Fibroblast of skin of right biceps (primary cell): ENCODE results near the gene PPP2R3B.
"Not testable (repeated sequence)": the region's sequence is repeated elsewhere in the genome, so short reads cannot be mapped to it uniquely, and the experiment has no call there.

Experiments used
- DNase-seq: peaks from one replicate; pipeline ENCODE4 v3.0.0-alpha.2; 2013

PPP2R3B gene

GRCh38 chrX:351736-352135, 35.0 kb downstream of the PPP2R3B start:
- DNase-seq, result no peak

- not testable (repeated sequence) for DNase-seq
These were observed 35.4 kb downstream of the PPP2R3B start for GRCh38 chrX:351324-351641.

DNA sequence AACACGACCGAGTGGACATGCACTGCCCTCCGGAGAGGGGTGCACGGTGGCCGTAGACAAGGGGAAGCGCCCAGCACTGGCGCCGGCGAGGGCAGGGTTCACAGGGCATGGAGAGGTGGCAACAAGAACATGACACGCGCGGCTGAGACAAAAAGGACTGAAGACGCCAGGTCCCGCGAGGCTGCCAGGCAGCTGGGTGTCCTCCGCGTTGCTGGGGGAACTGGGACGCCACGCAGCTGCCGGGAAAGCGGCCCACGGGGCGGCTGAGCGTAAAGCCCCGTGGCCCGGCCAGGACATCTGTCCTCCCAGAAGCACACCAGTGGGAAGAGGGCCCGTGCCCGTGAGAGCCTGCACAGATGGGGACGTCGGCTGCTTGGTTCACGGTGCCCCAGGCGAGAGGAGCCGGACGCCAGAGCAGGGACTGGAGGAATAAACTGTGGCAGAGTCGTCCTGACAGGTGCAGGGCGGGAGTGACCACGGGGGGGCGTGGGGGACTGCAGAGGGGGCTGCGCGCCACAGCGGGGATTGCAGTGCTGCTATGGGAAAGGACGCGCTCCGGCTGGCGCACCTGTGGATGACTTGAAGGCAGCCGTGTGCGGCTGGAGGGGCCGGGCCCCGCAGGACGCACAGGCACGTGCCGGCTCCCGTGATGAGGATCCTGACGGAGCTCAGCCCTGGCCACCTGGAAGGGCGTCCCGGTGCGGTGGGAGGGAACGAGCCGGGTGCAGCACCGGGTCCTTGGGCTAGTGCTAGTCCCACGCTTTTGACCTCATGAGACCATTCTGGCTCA, 36.0 kb downstream of the PPP2R3B start:
- no peak for DNase-seq

GRCh38 chrX:350148-350533, 36.6 kb downstream of the PPP2R3B start:
- no peak for DNase-seq

DNA sequence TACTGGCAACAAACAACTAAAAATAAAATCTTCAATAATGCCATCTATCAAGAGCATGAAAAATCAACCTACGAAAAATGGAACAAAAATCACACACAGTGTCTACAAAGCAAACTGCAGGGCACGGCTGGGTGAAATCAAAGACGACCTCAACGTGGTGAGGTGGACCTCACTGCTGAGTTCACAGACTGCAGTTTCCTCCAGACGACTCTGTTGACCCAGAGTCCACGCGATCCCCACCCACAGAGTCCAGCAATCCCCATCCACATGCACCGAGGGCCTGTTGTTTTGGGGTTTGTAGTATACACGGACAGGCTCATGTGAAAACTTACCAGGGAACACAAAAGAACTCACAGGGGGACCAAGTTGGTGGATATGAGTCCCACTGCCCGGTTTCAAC, 37.0 kb downstream of the PPP2R3B start:
- no peak for DNase-seq

DNA sequence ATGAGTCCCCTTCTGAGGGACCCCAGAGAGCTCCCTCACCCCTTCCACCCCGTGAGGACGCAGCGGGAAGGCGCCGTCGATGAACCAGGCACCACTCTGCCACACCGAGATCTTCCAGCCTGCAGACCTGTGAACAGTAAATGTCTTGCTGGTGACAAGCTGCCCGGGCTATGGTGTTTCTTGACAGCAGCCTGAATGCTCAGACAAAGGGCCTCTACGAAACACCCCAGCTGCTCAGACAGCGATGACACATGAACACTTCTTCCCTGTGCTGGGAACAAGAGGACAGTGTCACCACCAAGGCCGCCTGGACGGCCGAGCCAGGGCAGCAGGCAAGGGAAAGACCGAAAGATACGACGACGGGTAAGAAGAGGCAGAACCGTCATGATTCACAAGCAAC, 37.5 kb downstream of the PPP2R3B start:
- no peak for DNase-seq

- no peak for DNase-seq
These were observed 38.1 kb downstream of the PPP2R3B start for GRCh38 chrX:348461-349117.

GRCh38 chrX:347351-348117, 39.2 kb downstream of the PPP2R3B start:
- DNase-seq, result no peak

- DNase-seq, result no peak
These were observed 40.5 kb downstream of the PPP2R3B start for GRCh38 chrX:346034-346813.

- no peak for DNase-seq
These were observed 41.4 kb downstream of the PPP2R3B start for GRCh38 chrX:345020-345925.

DNA sequence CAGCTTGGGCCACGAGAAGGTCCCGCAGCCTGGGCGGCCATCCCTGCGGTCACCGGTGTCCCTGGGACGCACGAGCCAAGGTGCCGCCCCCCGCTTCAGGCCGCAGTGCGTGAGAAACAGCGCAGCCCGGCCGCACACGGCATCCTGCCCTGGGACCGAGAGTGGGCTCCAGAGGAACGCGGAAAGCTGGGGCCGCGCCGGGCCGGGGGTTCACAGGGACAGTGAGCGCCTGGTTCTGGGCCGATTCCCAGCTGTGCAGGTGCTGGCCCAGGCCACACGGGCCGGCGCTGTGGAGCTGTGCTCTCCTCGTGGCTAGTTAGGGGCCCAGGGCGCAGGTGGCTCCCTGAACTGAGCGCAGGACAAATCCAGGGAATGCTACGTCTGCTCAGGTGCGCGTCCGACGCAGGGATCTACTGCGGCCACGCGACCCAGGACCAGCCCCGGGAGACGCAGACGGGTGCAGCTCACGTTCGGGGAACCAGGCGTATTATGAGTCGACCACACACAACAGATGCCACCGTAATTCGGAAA, 42.3 kb downstream of the PPP2R3B start:
- no peak for DNase-seq

DNA sequence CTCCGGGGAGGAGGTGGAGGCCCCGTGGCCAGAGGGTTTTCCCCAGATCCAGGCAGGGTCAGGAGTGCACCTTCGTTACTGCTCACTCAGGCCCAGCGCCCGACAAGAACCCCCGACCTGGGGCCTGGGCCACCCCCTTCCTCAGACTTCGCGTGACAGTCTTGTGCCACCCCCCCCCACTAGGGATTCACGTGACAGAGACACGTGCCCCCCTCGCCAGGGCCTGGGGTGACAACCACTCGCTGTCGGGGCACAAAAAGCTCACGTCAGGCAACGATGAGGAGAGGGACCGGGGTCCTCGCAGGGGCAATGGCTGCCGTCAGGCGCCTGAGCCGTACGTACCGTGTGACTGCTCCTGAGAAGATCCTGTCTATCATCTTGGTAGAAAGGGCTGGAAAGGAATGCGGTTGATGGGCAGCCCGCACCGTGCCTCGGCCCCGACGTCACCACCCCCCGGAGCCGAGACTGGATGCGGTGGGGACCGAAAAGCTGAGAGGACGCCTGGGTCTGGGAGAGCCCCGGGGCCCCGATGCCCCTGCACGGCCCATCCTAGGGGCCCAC, 45.1 kb downstream of the PPP2R3B start:
- DNase-seq, result no peak

DNA sequence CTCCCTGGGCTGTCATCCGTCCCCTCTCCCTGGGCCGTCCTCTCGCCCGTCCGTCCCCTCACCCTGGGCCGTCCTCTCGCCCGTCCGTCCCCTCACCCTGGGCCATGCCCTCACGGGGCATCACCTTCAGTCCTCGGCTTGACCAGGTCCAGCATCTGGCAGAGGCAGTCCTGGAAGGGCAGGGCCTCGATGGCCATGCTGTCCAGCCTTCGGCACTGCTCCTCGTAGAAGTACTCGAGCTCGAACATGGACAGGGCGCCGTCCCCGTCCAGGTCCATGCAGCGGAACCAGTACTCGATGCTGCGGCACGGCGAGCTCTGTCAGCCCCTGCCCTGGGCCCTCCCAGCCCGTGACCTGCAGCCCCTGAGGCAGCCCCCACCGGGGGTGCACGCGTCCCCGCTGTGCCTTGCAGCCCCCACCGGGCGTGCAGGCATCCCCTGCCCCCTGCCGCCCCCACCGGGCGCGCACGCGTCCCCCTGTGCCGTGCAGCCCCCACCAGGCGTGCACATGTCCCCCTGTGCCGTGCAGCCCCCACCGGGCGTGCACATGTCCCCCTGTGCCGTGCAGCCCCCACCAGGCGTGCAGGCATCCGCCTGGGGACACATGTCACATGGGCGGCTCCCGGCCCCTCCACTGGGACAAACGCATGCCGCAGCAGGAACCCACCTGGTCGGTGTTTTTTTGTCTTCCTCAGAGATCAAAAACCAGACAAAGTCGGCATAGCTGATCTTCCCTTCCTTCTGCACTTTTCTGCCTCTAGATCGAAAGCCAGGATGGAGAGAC, 45.9 kb downstream of the PPP2R3B start:
- DNase-seq, result no peak

DNA sequence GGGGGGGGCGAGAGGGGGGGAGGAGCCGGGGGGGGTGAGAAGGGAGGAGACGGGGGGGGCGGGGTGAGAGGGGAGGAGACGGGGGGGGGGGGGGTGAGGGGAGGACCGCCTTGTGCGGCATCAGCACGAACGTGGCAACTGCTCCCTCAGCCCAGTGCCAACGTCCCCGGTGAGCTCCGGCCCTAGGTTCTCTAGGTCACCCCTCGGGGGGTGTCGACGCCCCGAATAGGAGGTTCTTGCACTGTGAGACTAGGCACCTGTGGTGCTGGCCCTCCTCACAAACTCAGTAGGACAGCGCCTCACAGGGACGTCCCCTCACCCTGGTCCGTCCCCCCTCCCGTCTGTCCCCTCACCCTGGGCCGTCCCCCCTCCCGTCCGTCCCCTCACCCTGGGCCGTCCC, 46.6 kb downstream of the PPP2R3B start:
- DNase-seq, result no peak

DNA sequence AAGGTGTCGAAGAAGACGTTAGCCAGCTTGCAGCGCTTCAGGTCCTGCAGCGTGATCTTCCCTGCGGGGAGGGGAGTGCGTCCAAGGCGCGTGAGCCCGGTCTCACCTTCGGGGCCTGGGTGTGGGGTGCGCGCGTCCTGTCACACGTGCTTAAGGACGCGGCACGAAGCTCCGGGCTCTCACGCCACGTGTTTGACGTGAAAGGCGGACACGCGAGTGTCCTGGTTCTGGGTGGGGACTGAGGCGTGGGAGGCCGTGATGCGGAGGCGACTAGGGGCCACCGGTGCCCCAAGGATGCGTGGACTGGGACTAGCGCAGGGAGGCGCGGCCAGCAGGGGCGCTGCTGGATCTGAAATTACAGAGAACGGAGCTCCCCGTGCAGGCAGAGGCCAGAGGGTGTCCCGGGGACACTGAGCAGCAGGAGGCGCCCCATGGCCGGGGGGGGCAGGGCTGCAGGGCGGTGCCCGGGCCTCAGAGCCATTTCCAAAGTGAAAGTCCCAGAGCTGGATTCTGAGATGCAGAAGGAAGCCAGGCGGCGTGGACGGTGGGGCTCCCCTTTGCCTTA, 47.8 kb downstream of the PPP2R3B start:
- no peak for DNase-seq

DNA sequence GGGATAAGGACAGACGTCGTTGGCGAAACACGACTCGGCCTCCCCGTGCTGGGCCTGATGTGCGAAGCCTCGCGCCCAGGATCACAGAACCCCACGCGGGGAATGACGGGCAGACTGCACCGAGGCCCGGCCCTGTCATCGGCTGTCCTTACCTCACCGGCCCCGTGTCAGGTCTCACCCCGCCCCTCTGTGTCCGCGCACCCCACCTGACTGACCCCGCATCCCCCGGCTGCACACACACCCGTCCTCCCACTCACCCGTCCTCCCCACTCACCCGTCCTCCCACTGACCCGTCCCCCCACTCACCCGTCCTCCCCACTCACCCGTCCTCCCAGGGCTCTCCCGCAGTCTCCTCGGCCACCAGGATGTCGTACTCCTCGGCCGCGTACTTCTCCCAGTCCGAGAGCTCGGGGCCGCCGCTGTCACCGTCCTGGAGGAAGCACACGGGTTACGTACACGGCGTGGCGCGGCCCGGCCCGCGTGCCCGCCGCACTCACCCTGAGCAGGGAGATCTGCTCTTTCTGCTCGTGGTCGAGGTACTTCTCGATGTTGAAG, 48.3 kb downstream of the PPP2R3B start:
- no peak for DNase-seq

GRCh38 chrX:337331-337831, 49.3 kb downstream of the PPP2R3B start:
- DNase-seq, result no peak

DNA sequence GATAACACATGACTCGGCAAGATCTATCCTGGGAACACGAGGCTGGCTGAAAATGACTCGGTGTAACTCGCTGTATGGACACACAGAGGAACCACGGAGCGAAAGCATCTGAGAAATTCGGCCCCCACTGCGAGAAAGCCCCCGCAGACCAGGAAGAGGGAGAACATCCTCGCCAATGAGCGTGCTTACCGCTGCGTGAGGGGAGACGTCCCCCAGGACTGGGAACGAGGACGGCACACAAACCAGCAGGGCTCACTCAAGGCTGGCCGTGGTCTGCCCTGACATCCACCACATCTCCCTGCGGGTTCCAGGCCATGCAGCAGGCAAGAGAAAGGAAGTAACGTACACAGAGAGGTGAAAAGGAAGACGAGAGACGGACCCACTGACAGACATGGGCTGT, 50.5 kb downstream of the PPP2R3B start:
- DNase-seq, result no peak

- no peak for DNase-seq
These were observed 51.0 kb downstream of the PPP2R3B start for GRCh38 chrX:335758-336155.
